Measurements from ENCODE around the gene OR2T8.

Gene OR2T8

GRCh38 chr1:247919952-247920351 lies at the start of gene OR2T8:
TSS of gene OR2T8 (plus strand) at chr1:247920252. CDS start at chr1:247921018, 766 bp downstream.
- Histone ChIP-seq H3K79me2 (ENCODE audit: control insufficient read depth, insufficient read depth, low read length, unreplicated experiment) (no peaks in the 10 kb centered on the region), H2AFZ (ENCODE audit: low read length, unreplicated experiment) (no peak within 1 kb of the TSS), H3K27ac (ENCODE audit: low read depth, low read length) (no peak within 1 kb of the TSS), H3K4me3 (ENCODE audit: low read depth, low read length) (no peak within 1 kb of the TSS), H3K36me3 (ENCODE audit: insufficient read depth, low read length) (no peaks in the 10 kb centered on the region), H3K4me1 (ENCODE audit: control insufficient read depth, insufficient read depth, low read length, unreplicated experiment) (no peaks in the 10 kb centered on the region), H3K27me3 (ENCODE audit: insufficient read depth, low read length) (no peaks in the 10 kb centered on the region)

GRCh38 chr1:247883346-247883745 lies 36.7 kb upstream of the OR2T8 start:
- no peaks in the 10 kb centered on the region for H3K27me3 ChIP-seq (ENCODE audit: insufficient read depth, low read length)
- H3K27ac ChIP-seq (ENCODE audit: low read depth, low read length): no peak overlapping the region
- H2AFZ ChIP-seq (ENCODE audit: low read length, unreplicated experiment): no peak overlapping the region
- H3K4me3 ChIP-seq (ENCODE audit: low read depth, low read length): no peak overlapping the region
- no peaks in the 10 kb centered on the region for H3K36me3 ChIP-seq (ENCODE audit: insufficient read depth, low read length)
- H3K79me2 ChIP-seq (ENCODE audit: control insufficient read depth, insufficient read depth, low read length, unreplicated experiment): no peaks in the 10 kb centered on the region
- H3K4me1 ChIP-seq (ENCODE audit: control insufficient read depth, insufficient read depth, low read length, unreplicated experiment): no peaks in the 10 kb centered on the region

- no peak overlapping the region for H3K27ac ChIP-seq (ENCODE audit: low read depth, low read length)
- no peaks in the 10 kb centered on the region for H3K27me3 ChIP-seq (ENCODE audit: insufficient read depth, low read length)
- no peaks in the 10 kb centered on the region for H3K36me3 ChIP-seq (ENCODE audit: insufficient read depth, low read length)
- H3K79me2 ChIP-seq (ENCODE audit: control insufficient read depth, insufficient read depth, low read length, unreplicated experiment): no peaks in the 10 kb centered on the region
- no peak overlapping the region for H2AFZ ChIP-seq (ENCODE audit: low read length, unreplicated experiment)
- no peak overlapping the region for H3K4me3 ChIP-seq (ENCODE audit: low read depth, low read length)
- H3K4me1 ChIP-seq (ENCODE audit: control insufficient read depth, insufficient read depth, low read length, unreplicated experiment): no peaks in the 10 kb centered on the region
Measured at GRCh38 chr1:247884797-247885413, 35.1 kb upstream of the OR2T8 start.

- Histone ChIP-seq H3K27ac (ENCODE audit: low read depth, low read length) (no peak within 1 kb of the TSS), H3K79me2 (ENCODE audit: control insufficient read depth, insufficient read depth, low read length, unreplicated experiment) (no peaks in the 10 kb centered on the region), H3K4me3 (ENCODE audit: low read depth, low read length) (no peak within 1 kb of the TSS), H2AFZ (ENCODE audit: low read length, unreplicated experiment) (no peak within 1 kb of the TSS), H3K36me3 (ENCODE audit: insufficient read depth, low read length) (no peaks in the 10 kb centered on the region), H3K27me3 (ENCODE audit: insufficient read depth, low read length) (no peaks in the 10 kb centered on the region), H3K4me1 (ENCODE audit: control insufficient read depth, insufficient read depth, low read length, unreplicated experiment) (no peaks in the 10 kb centered on the region)
Measured at GRCh38 chr1:247895163-247895637, 24.9 kb upstream of the OR2T8 start, which contains the start of gene OR2W3. TSS of gene OR2W3 (plus strand) at chr1:247895587. CDS start at chr1:247895587, 0 bp downstream.

GRCh38 chr1:247895976-247896375 lies 24.1 kb upstream of the OR2T8 start:
- no peak overlapping the region for H2AFZ ChIP-seq (ENCODE audit: low read length, unreplicated experiment)
- no peaks in the 10 kb centered on the region for H3K4me1 ChIP-seq (ENCODE audit: control insufficient read depth, insufficient read depth, low read length, unreplicated experiment)
- H3K27ac ChIP-seq (ENCODE audit: low read depth, low read length): no peak overlapping the region

GRCh38 chr1:247904122-247904521 lies 15.9 kb upstream of the OR2T8 start:
- H3K27me3 ChIP-seq (ENCODE audit: insufficient read depth, low read length): no peaks in the 10 kb centered on the region
- H3K4me1 ChIP-seq (ENCODE audit: control insufficient read depth, insufficient read depth, low read length, unreplicated experiment): no peaks in the 10 kb centered on the region
- no peaks in the 10 kb centered on the region for H3K36me3 ChIP-seq (ENCODE audit: insufficient read depth, low read length)
- no peak overlapping the region for H2AFZ ChIP-seq (ENCODE audit: low read length, unreplicated experiment)
- no peaks in the 10 kb centered on the region for H3K79me2 ChIP-seq (ENCODE audit: control insufficient read depth, insufficient read depth, low read length, unreplicated experiment)
- no peak overlapping the region for H3K4me3 ChIP-seq (ENCODE audit: low read depth, low read length)
- no peak overlapping the region for H3K27ac ChIP-seq (ENCODE audit: low read depth, low read length)

More at GRCh38 chr1:247895976-247896375, 24.1 kb upstream of the OR2T8 start:
- H3K4me3 ChIP-seq (ENCODE audit: low read depth, low read length): no peak overlapping the region
- H3K79me2 ChIP-seq (ENCODE audit: control insufficient read depth, insufficient read depth, low read length, unreplicated experiment): no peaks in the 10 kb centered on the region
- no peaks in the 10 kb centered on the region for H3K27me3 ChIP-seq (ENCODE audit: insufficient read depth, low read length)
- H3K36me3 ChIP-seq (ENCODE audit: insufficient read depth, low read length): no peaks in the 10 kb centered on the region

GRCh38 chr1:247905181-247905580 lies 14.9 kb upstream of the OR2T8 start:
- H3K79me2 ChIP-seq (ENCODE audit: control insufficient read depth, insufficient read depth, low read length, unreplicated experiment): no peaks in the 10 kb centered on the region

GRCh38 chr1:247905910-247906503 lies 14.0 kb upstream of the OR2T8 start:
- no peak overlapping the region for H3K4me3 ChIP-seq (ENCODE audit: low read depth, low read length)
- no peak overlapping the region for H3K27ac ChIP-seq (ENCODE audit: low read depth, low read length)
- H3K79me2 ChIP-seq (ENCODE audit: control insufficient read depth, insufficient read depth, low read length, unreplicated experiment): no peaks in the 10 kb centered on the region
- H3K4me1 ChIP-seq (ENCODE audit: control insufficient read depth, insufficient read depth, low read length, unreplicated experiment): no peaks in the 10 kb centered on the region
- H3K36me3 ChIP-seq (ENCODE audit: insufficient read depth, low read length): no peaks in the 10 kb centered on the region
- H3K27me3 ChIP-seq (ENCODE audit: insufficient read depth, low read length): no peaks in the 10 kb centered on the region
- no peak overlapping the region for H2AFZ ChIP-seq (ENCODE audit: low read length, unreplicated experiment)

More at GRCh38 chr1:247905181-247905580, 14.9 kb upstream of the OR2T8 start:
- Histone ChIP-seq H3K27me3 (ENCODE audit: insufficient read depth, low read length) (no peaks in the 10 kb centered on the region), H3K36me3 (ENCODE audit: insufficient read depth, low read length) (no peaks in the 10 kb centered on the region), H3K27ac (ENCODE audit: low read depth, low read length) (no peak overlapping the region), H3K4me1 (ENCODE audit: control insufficient read depth, insufficient read depth, low read length, unreplicated experiment) (no peaks in the 10 kb centered on the region), H2AFZ (ENCODE audit: low read length, unreplicated experiment) (no peak overlapping the region), H3K4me3 (ENCODE audit: low read depth, low read length) (no peak overlapping the region)

GRCh38 chr1:247906504-247907047 lies 13.5 kb upstream of the OR2T8 start:
- no peak overlapping the region for H3K27ac ChIP-seq (ENCODE audit: low read depth, low read length)
- no peak overlapping the region for H2AFZ ChIP-seq (ENCODE audit: low read length, unreplicated experiment)
- H3K36me3 ChIP-seq (ENCODE audit: insufficient read depth, low read length): no peaks in the 10 kb centered on the region
- H3K4me3 ChIP-seq (ENCODE audit: low read depth, low read length): no peak overlapping the region
- no peaks in the 10 kb centered on the region for H3K4me1 ChIP-seq (ENCODE audit: control insufficient read depth, insufficient read depth, low read length, unreplicated experiment)
- no peaks in the 10 kb centered on the region for H3K27me3 ChIP-seq (ENCODE audit: insufficient read depth, low read length)
- H3K79me2 ChIP-seq (ENCODE audit: control insufficient read depth, insufficient read depth, low read length, unreplicated experiment): no peaks in the 10 kb centered on the region

GRCh38 chr1:247908766-247909165 lies 11.3 kb upstream of the OR2T8 start:
- H3K27ac ChIP-seq (ENCODE audit: low read depth, low read length): no peak overlapping the region
- no peaks in the 10 kb centered on the region for H3K27me3 ChIP-seq (ENCODE audit: insufficient read depth, low read length)
- H3K36me3 ChIP-seq (ENCODE audit: insufficient read depth, low read length): no peaks in the 10 kb centered on the region
- H2AFZ ChIP-seq (ENCODE audit: low read length, unreplicated experiment): no peak overlapping the region
- no peaks in the 10 kb centered on the region for H3K79me2 ChIP-seq (ENCODE audit: control insufficient read depth, insufficient read depth, low read length, unreplicated experiment)
- no peak overlapping the region for H3K4me3 ChIP-seq (ENCODE audit: low read depth, low read length)
- no peaks in the 10 kb centered on the region for H3K4me1 ChIP-seq (ENCODE audit: control insufficient read depth, insufficient read depth, low read length, unreplicated experiment)

GRCh38 chr1:247913786-247914185 lies 6.3 kb upstream of the OR2T8 start:
- H3K79me2 ChIP-seq (ENCODE audit: control insufficient read depth, insufficient read depth, low read length, unreplicated experiment): no peaks in the 10 kb centered on the region
- no peaks in the 10 kb centered on the region for H3K27me3 ChIP-seq (ENCODE audit: insufficient read depth, low read length)
- H3K4me1 ChIP-seq (ENCODE audit: control insufficient read depth, insufficient read depth, low read length, unreplicated experiment): no peaks in the 10 kb centered on the region
- H3K27ac ChIP-seq (ENCODE audit: low read depth, low read length): no peak overlapping the region
- no peak overlapping the region for H3K4me3 ChIP-seq (ENCODE audit: low read depth, low read length)
- H3K36me3 ChIP-seq (ENCODE audit: insufficient read depth, low read length): no peaks in the 10 kb centered on the region
- no peak overlapping the region for H2AFZ ChIP-seq (ENCODE audit: low read length, unreplicated experiment)
